Progenitor cell of endocrine pancreas (in vitro differentiated cells): ENCODE data around the gene RPL37. TPM values are rescaled to one million over a fixed set of nuclear protein-coding genes. Genes with fewer than 3 reads are reported as not detected.

Source experiments
- DNase-seq: peaks from one replicate; pipeline ENCODE4 v3.0.0; 2021; ENCODE audit warnings: low spot score; ENCODE audit not compliant: unreplicated experiment
- H3K27ac Mint-ChIP-seq: 2 replicates; pipeline ENCODE4 v1.8.0; 2021; ENCODE audit warnings: mild to moderate bottlenecking, moderate library complexity, mixed read lengths
- H3K27me3 Mint-ChIP-seq: 2 replicates; pipeline ENCODE4 v1.8.0; 2021; ENCODE audit warnings: mixed read lengths
- H3K36me3 Mint-ChIP-seq: 2 replicates; pipeline ENCODE4 v1.8.0; 2022; ENCODE audit warnings: mixed read lengths; ENCODE audit not compliant: insufficient read depth
- H3K4me1 Mint-ChIP-seq: 2 replicates; pipeline ENCODE4 v1.8.0; 2021; ENCODE audit warnings: low read depth, mixed read lengths
- H3K4me3 Mint-ChIP-seq: 2 replicates; pipeline ENCODE4 v1.8.0; 2021; ENCODE audit warnings: low read depth, mild to moderate bottlenecking, moderate library complexity, mixed read lengths
- H3K9me3 Mint-ChIP-seq: 2 replicates; pipeline ENCODE4 v1.8.0; 2021; ENCODE audit warnings: low read depth, mixed read lengths
- CTCF ChIP-seq: fragments of 200-600 bp; sonication (generic); IDR thresholded peaks from one replicate; pipeline ENCODE4 v1.5.0; 2021; ENCODE audit warnings: antibody characterized with exemption, mild to moderate bottlenecking; ENCODE audit not compliant: unreplicated experiment
- total RNA-seq: library from RNA; stranded (reverse); gene quantifications from 2 replicates; pipeline ENCODE4 v1.2.1, GENCODE V29; 2021

RPL37 gene
- total RNA-seq, 1 donor from 2014 or later, result 1,476 TPM

GRCh38 chr5:40842351-40842750 lies 7.3 kb upstream of the RPL37 start:
- Mint-ChIP-seq H3K27ac (no peak overlapping the region), H3K4me1 (peaks cover 13% of the 10 kb centered on the region), H3K4me3 (no peak overlapping the region), H3K9me3 (no peaks in the 10 kb centered on the region), H3K36me3 (no peaks in the 10 kb centered on the region), H3K27me3 (no peaks in the 10 kb centered on the region)
- DNase-seq, result no peak
- no peak for TF ChIP-seq CTCF

- Mint-ChIP-seq H3K4me1 (peaks cover 14% of the 10 kb centered on the region), H3K36me3 (no peaks in the 10 kb centered on the region), H3K27ac (peak within 1 kb of the TSS; percentile 29), H3K27me3 (no peaks in the 10 kb centered on the region), H3K9me3 (no peaks in the 10 kb centered on the region), H3K4me3 (peak within 1 kb of the TSS; percentile 34)
- no peak for DNase-seq
- TF ChIP-seq CTCF, result no peak
Observed at GRCh38 chr5:40841068-40841805, 6.2 kb upstream of the RPL37 start, which contains the start of gene CARD6. Gene CARD6, plus strand, starts transcription at chr5:40841367. Its CDS starts 16 bp downstream, at chr5:40841383.

GRCh38 chr5:40838086-40838485 lies 3.1 kb upstream of the RPL37 start:
- no peak for TF ChIP-seq CTCF
- H3K27ac Mint-ChIP-seq, result no peak overlapping the region
- peaks cover 11% of the 10 kb centered on the region for H3K36me3 Mint-ChIP-seq
- no peaks in the 10 kb centered on the region for H3K27me3 Mint-ChIP-seq
- no peak overlapping the region for H3K4me3 Mint-ChIP-seq
- peaks cover 23% of the 10 kb centered on the region for H3K4me1 Mint-ChIP-seq
- H3K9me3 Mint-ChIP-seq, result no peaks in the 10 kb centered on the region
- DNase-seq, result no peak

- Mint-ChIP-seq H3K27ac (peak overlapping the region; percentile 100), H3K9me3 (no peaks in the 10 kb centered on the region), H3K36me3 (peaks cover 37% of the 10 kb centered on the region), H3K4me1 (peaks cover 33% of the 10 kb centered on the region), H3K27me3 (no peaks in the 10 kb centered on the region), H3K4me3 (peak overlapping the region; percentile 98)
- TF ChIP-seq CTCF, result no peak
- no peak for DNase-seq
Observed at GRCh38 chr5:40834391-40834848, 602 bp downstream of the RPL37 start.

GRCh38 chr5:40833712-40834229 lies 1.3 kb downstream of the RPL37 start:
- H3K27ac Mint-ChIP-seq, result peak overlapping the region; percentile 100
- H3K9me3 Mint-ChIP-seq, result no peaks in the 10 kb centered on the region
- H3K4me1 Mint-ChIP-seq, result peaks cover 35% of the 10 kb centered on the region
- TF ChIP-seq CTCF, result no peak
- H3K4me3 Mint-ChIP-seq, result peak overlapping the region; percentile 98
- H3K27me3 Mint-ChIP-seq, result no peaks in the 10 kb centered on the region
- DNase-seq, result no peak
- H3K36me3 Mint-ChIP-seq, result peaks cover 43% of the 10 kb centered on the region
